Heart right ventricle (tissue), 16 donors: Measurements from ENCODE around the gene MED29. TPM values are rescaled to one million over a fixed set of nuclear protein-coding genes. Genes with fewer than 3 reads are reported as not detected.
A peak's percentile ranks its signal among the peaks of the same experiment; 100 is the strongest.

Source experiments
- ATAC-seq, 8 donors: fragments of 200-7000 bp; cut with Tn5 transposase; one replicate each; pipeline ENCODE4 v1.9.1; 2020; ENCODE audit warnings: mild to moderate bottlenecking in 8 of 8, moderate library complexity in 8 of 8, moderate number of reproducible peaks in 1 of 8
- DNase-seq, 2 donors: peaks; one replicate each; pipeline ENCODE4 v3.0.0-alpha.2; 2020
- H3K27ac ChIP-seq, 10 donors: fragments of 200-600 bp; sonication (generic) in 2 of 10; one replicate each; pipeline versions ENCODE4 v1.5.0 to v1.8.0; 2020 to 2022; ENCODE audit warnings: mild to moderate bottlenecking in 3 of 10
- H3K27me3 ChIP-seq, 7 donors: fragments of 200-600 bp; one replicate each; pipeline ENCODE4 v1.8.0; 2021 to 2022; ENCODE audit warnings: mild to moderate bottlenecking in 2 of 7
- H3K36me3 ChIP-seq, 9 donors: fragments of 200-600 bp; sonication (generic) in 1 of 9; one replicate each; pipeline versions ENCODE4 v1.5.0 to v1.8.0; 2020 to 2022; ENCODE audit warnings: mild to moderate bottlenecking in 2 of 9
- H3K4me1 ChIP-seq, 9 donors: fragments of 200-600 bp; sonication (generic) in 1 of 9; one replicate each; pipeline versions ENCODE4 v1.5.0 to v1.8.0; 2020 to 2022; ENCODE audit warnings: mild to moderate bottlenecking in 4 of 9
- H3K4me3 ChIP-seq, 10 donors: fragments of 200-600 bp; sonication (generic) in 2 of 10; one replicate each; pipeline versions ENCODE4 v1.5.0 to v1.8.0; 2020 to 2022; ENCODE audit warnings: mild to moderate bottlenecking in 7 of 10, moderate library complexity in 2 of 10
- H3K9me3 ChIP-seq, 11 donors: fragments of 200-600 bp in 10 of 11; sonication (generic) in 2 of 11; one replicate each; pipeline versions ENCODE4 v1.5.0 to v1.8.0; 2013 to 2022; ENCODE audit warnings: mild to moderate bottlenecking in 2 of 11, control low read depth in 1 of 11, moderate library complexity in 1 of 11
- CTCF ChIP-seq, 9 donors: fragments of 200-600 bp; sonication (generic) in 2 of 9; IDR thresholded peaks; one replicate each; pipeline versions ENCODE4 v1.5.0 to v1.8.0; 2021 to 2022; ENCODE audit warnings: antibody characterized with exemption in 9 of 9, mild to moderate bottlenecking in 5 of 9, moderate library complexity in 1 of 9
- WGBS, 2 donors: extraction: QIAGEN DNeasy Blood & Tissue Kit; methylation state at CpG; one replicate each; pipeline ENCODE4 v1.1.7; 2013; ENCODE audit warnings: inconsistent platforms in 1 of 2; 5-methylcytosine and 5-hydroxymethylcytosine counted together
- intact Hi-C, 10 donors: fragments of 100-400 bp; cut with DNase I; formaldehyde crosslinking; loops; one replicate each; pipeline versions ENCODE4 v1.11.1 to v1.14.2; 2022
- polyA plus RNA-seq, 2 donors: library from polyadenylated mRNA; stranded (reverse); fragments of 200-250 nt; gene quantifications; one replicate each; pipeline ENCODE4 v1.2.3, GENCODE V29; 2013
- total RNA-seq, 10 donors: library from RNA; stranded (reverse); fragmentation: NEBNext Ultra II Directional in 3 of 10; extraction: Animal tissue kit (Norgen Biotek cat#: 25700) in 3 of 10; gene quantifications; one replicate each; pipeline versions ENCODE4 v1.2.1 to v1.2.4, GENCODE V29; 2021 to 2023
- donor health status: Arrhythmogenic right ventricular cardiomyopathy.
- donor health status: ischemic (EF 13 %, LVEDD 7.1; RV severe dilation, severe dysfunction).
- donor health status: healthy with polysubstance abuse.
- donor health status: DM: no; HTN: yes; CAD: no.
- donor health status: DM: no; HTN: no; CAD: no.
- donor health status: ischemic (EF 25% LVEDD 6.9; RV normal size, moderate dysfunction).
- donor health status: ischemic (EF 25% LVEDD 5.7; RV mildly dilated, moderate dysfunction).
- donor health status: healthy.
- donor health status: DM: yes; HTN: yes; CAD: no.
- donor health status: Ischemic cardiomyopathy.
- donor health status: ischemic (EF 35%, LVEDD 5.7; RV mildly dilated, moderate dysfunction).
- donor health status: nonischemic (EF 11% LVEDD 7.7; RV severe dilation, severe dysfunction).
- donor health status: DM: yes; HTN: yes; CAD: no.
- donor health status: PGD.
- donor health status: ischemic (EF 29% LVEDD 5.4; RV normal size, mild dysfunction).
- donor health status: nonischemic (EF 23%, LVEDD 6.1; RV moderate dilation, normal function).

MED29 gene
- total and polyA plus RNA-seq, 12 donors: 16.2 to 32.3 (median 27.1) TPM

DNA sequence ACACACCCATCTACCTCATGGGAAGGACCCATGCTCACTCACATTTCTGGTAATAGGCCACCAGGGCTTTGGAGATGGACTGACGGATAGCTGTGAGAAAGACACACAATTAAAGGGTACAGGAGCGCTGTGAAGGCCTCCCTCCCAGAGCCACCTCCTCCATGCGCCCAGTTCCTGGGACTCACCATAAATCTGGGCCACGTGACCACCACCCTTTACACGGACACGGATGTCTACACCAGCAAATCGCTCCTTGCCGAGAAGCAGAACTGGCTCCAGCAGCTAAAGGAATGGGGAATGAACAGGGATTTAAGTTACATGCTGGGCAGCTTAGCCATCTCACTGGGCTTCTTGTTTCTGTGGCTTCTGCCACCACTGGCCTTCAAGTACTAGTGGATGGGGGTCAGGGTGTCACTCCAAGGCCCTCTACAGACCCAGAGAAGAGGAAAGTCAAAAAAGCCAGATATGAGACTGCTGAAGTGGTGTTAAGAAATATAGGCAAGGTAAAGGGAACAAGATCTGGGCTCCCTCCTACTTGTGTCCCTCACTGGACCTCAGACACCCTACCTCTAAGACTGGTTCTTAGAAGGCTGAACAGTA, 42.4 kb downstream of the MED29 start:
- intact Hi-C loops: loop anchor here in 1 of 10 donors (2.0 kb wide), 1 partner anchor 19 kb away; no protein-coding TSS in a partner anchor
- 97% methylated on average over 8 of the region's 8 CpGs for WGBS, 2 donors
- peak overlapping the region in 2 of 10 donors; percentile 12 to 99 for H3K4me3 ChIP-seq
- H3K27me3 ChIP-seq: peaks cover 0 to 6% (median 0%) of the 10 kb centered on the region in 7 donors
- H3K9me3 ChIP-seq: no peaks in the 10 kb centered on the region
- peak overlapping the region in 3 of 10 donors; percentile 26 to 96 (median 84) for H3K27ac ChIP-seq
- no peak for ATAC-seq
- H3K36me3 ChIP-seq: peaks cover 0 to 34% (median 26%) of the 10 kb centered on the region in 9 donors
- no peak for TF ChIP-seq CTCF (IDR thresholded peaks at IDR 0.05)
- peaks cover 14 to 58% (median 38%) of the 10 kb centered on the region in 9 donors for H3K4me1 ChIP-seq
- DNase-seq: no peak

- H3K27me3 ChIP-seq: peaks cover 0 to 6% (median 0%) of the 10 kb centered on the region in 7 donors
- DNase-seq (no peak), ATAC-seq (no peak)
- H3K4me1 ChIP-seq: peaks cover 10 to 49% (median 29%) of the 10 kb centered on the region in 9 donors
- H3K4me3 ChIP-seq: peak overlapping the region in 9 of 10 donors; percentile 78 to 99 (median 86)
- H3K36me3 ChIP-seq: peaks cover 0 to 34% (median 26%) of the 10 kb centered on the region in 9 donors
- peak overlapping the region in 6 of 10 donors; percentile 84 to 96 (median 90) for H3K27ac ChIP-seq
- 58 to 64% methylated on average over 10 of the region's 10 CpGs for WGBS, 2 donors
- TF ChIP-seq CTCF (IDR thresholded peaks at IDR 0.05): no peak
- intact Hi-C loops: no loop called here
- H3K9me3 ChIP-seq: no peaks in the 10 kb centered on the region
Observed at GRCh38 chr19:39434123-39435076, 43.2 kb downstream of the MED29 start.

- H3K27me3 ChIP-seq: peaks cover 0 to 6% (median 0%) of the 10 kb centered on the region in 7 donors
- DNase-seq: peak; percentile 99
- peak within 1 kb of the TSS; percentile 78 to 99 (median 84) for H3K4me3 ChIP-seq
- peak within 1 kb of the TSS; percentile 59 to 96 (median 88) for H3K27ac ChIP-seq
- ATAC-seq: peak; percentile 98 to 100 (median 99)
- no peaks in the 10 kb centered on the region for H3K9me3 ChIP-seq
- peak in 2 of 9 donors; percentile 9 to 18 for TF ChIP-seq CTCF (IDR thresholded peaks at IDR 0.05)
- peaks cover 10 to 45% (median 27%) of the 10 kb centered on the region in 9 donors for H3K4me1 ChIP-seq
- WGBS, 2 donors: 0% methylated on average over 61 of the region's 61 CpGs
- intact Hi-C loops: no loop called here
- peaks cover 0 to 34% (median 26%) of the 10 kb centered on the region in 9 donors for H3K36me3 ChIP-seq
Observed at GRCh38 chr19:39435499-39436349, 44.5 kb downstream of the MED29 start, which contains the start of gene RPS16. Gene RPS16 (minus strand): TSS chr19:39435949. CDS start chr19:39435895, 54 bp downstream.
